OCI-LY1 (cell line): ENCODE measurements around the gene ERP44.

Source experiments
- H2AFZ ChIP-seq: fragments of 200-600 bp; sonication (generic), shearing (Covaris generic); 2 replicates; pipeline ENCODE4 v1.6.0; 2014; ENCODE audit warnings: antibody characterized with exemption, mild to moderate bottlenecking, low read length
- H3F3A ChIP-seq: fragments of 200-600 bp; sonication (generic), shearing (Covaris generic); 2 replicates; pipeline ENCODE4 v1.6.0; 2014; ENCODE audit warnings: mild to moderate bottlenecking, antibody characterized with exemption, low read length, moderate library complexity; ENCODE audit not compliant: insufficient read depth
- H3K27ac ChIP-seq: fragments of 200-600 bp; sonication (generic); 2 replicates; pipeline ENCODE4 v1.5.1; 2014; ENCODE audit warnings: low read length, mixed run types, mild to moderate bottlenecking, low read depth; ENCODE audit not compliant: poor library complexity, severe bottlenecking
- H3K27me3 ChIP-seq: fragments of 200-600 bp; sonication (generic); 2 replicates; pipeline ENCODE4 v1.6.0; 2014; ENCODE audit warnings: antibody characterized with exemption, mild to moderate bottlenecking, low read length, moderate library complexity; ENCODE audit not compliant: insufficient read depth
- H3K36me3 ChIP-seq: fragments of 200-600 bp; sonication (generic); 2 replicates; pipeline ENCODE4 v1.6.1; 2014; ENCODE audit warnings: mild to moderate bottlenecking, antibody characterized with exemption, low read length, moderate library complexity, mixed read lengths; ENCODE audit not compliant: insufficient read depth
- H3K4me1 ChIP-seq: fragments of 200-600 bp; sonication (generic); 2 replicates; pipeline ENCODE4 v1.5.1; 2014; ENCODE audit warnings: mild to moderate bottlenecking, low read length, moderate library complexity; ENCODE audit not compliant: insufficient read depth, severe bottlenecking
- H3K4me2 ChIP-seq: fragments of 200-600 bp; sonication (generic), shearing (Covaris generic); 2 replicates; pipeline ENCODE4 v1.6.1; 2014; ENCODE audit warnings: low read length
- H3K4me3 ChIP-seq: fragments of 200-600 bp; sonication (generic); 2 replicates; pipeline ENCODE4 v1.5.1; 2014; ENCODE audit warnings: low read length, low read depth, mild to moderate bottlenecking, mixed read lengths; ENCODE audit not compliant: poor library complexity, severe bottlenecking
- H3K79me2 ChIP-seq: fragments of 200-600 bp; shearing (Covaris generic); 2 replicates; pipeline ENCODE4 v1.6.1; 2016; ENCODE audit warnings: mixed run types, low read length, mixed read lengths; ENCODE audit not compliant: insufficient read depth
- H3K9ac ChIP-seq: fragments of 200-600 bp; sonication (generic), shearing (Covaris generic); 2 replicates; pipeline ENCODE4 v1.6.1; 2014; ENCODE audit warnings: mild to moderate bottlenecking, low read length, mixed read lengths
- H3K9me2 ChIP-seq: fragments of 200-600 bp; sonication (generic), shearing (Covaris generic); 2 replicates; pipeline ENCODE4 v1.6.1; 2014; ENCODE audit warnings: low read depth, mild to moderate bottlenecking, low read length, mixed read lengths
- H3K9me3 ChIP-seq: fragments of 200-600 bp; shearing (Covaris generic); 2 replicates; pipeline ENCODE4 v1.6.1; 2014; ENCODE audit warnings: low read length, mixed read lengths
- H4K20me1 ChIP-seq: fragments of 200-600 bp; sonication (generic), shearing (Covaris generic); 2 replicates; pipeline ENCODE4 v1.6.0; 2016; ENCODE audit warnings: mild to moderate bottlenecking, low read length; ENCODE audit not compliant: insufficient read depth
- EZH2 ChIP-seq: fragments of 200-600 bp; sonication (generic), shearing (Covaris generic); IDR thresholded peaks from 2 replicates; pipeline ENCODE4 v1.8.0; 2017; ENCODE audit warnings: borderline replicate concordance, mixed run types, mild to moderate bottlenecking, antibody characterized with exemption, low read length, moderate library complexity, mixed read lengths
- TF ChIP-seq, protein P1 (sequence below): fragments of 200-600 bp; sonication (generic), shearing (Covaris generic); IDR thresholded peaks from 2 replicates; pipeline ENCODE4 v1.5.1; 2017; ENCODE audit warnings: mild to moderate bottlenecking, antibody characterized with exemption, low read length, moderate library complexity, mixed read lengths

ERP44 gene

DNA sequence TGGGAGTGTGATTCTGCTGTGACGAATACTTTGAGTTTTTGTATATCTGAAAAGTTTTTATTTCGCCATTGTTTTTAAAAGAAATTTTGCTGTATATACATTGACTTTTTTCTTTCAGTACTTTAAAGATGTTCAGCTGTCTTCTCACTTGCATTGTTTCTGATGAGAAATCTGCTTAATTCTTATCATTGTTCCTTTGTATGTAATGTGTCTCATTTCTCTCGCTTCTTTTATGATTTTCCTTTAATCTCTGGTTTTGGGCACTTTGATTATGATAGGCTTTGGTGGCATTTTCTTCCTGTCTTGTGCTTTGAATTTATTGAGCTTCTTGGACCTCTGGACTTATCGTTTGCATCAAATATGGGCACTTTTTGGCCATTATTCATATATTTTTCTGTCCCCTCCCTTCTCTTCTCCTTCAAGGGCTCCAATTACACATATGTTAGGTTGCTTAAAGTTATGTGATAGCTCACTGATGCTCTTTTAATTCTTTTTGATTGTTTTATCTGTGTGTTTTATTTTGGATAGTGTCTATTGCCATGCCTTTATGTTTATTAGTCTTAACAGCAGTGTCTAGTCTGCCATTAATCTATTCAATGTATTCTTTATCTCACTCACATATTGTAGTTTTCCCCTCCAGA is 161.7 kb downstream of the ERP44 start:
- H3K79me2 ChIP-seq: no peaks in the 10 kb centered on the region
- H3K9ac ChIP-seq: no peak overlapping the region
- no peaks in the 10 kb centered on the region for H3K4me1 ChIP-seq
- H3K4me3 ChIP-seq: no peak overlapping the region
- H4K20me1 ChIP-seq: no peaks in the 10 kb centered on the region
- H2AFZ ChIP-seq: no peak overlapping the region
- H3K27ac ChIP-seq: no peak overlapping the region
- H3K36me3 ChIP-seq: no peaks in the 10 kb centered on the region
- H3F3A ChIP-seq: no peaks in the 10 kb centered on the region
- no peaks in the 10 kb centered on the region for H3K27me3 ChIP-seq
- no peak for TF ChIP-seq EZH2
- TF ChIP-seq, protein P1, sequence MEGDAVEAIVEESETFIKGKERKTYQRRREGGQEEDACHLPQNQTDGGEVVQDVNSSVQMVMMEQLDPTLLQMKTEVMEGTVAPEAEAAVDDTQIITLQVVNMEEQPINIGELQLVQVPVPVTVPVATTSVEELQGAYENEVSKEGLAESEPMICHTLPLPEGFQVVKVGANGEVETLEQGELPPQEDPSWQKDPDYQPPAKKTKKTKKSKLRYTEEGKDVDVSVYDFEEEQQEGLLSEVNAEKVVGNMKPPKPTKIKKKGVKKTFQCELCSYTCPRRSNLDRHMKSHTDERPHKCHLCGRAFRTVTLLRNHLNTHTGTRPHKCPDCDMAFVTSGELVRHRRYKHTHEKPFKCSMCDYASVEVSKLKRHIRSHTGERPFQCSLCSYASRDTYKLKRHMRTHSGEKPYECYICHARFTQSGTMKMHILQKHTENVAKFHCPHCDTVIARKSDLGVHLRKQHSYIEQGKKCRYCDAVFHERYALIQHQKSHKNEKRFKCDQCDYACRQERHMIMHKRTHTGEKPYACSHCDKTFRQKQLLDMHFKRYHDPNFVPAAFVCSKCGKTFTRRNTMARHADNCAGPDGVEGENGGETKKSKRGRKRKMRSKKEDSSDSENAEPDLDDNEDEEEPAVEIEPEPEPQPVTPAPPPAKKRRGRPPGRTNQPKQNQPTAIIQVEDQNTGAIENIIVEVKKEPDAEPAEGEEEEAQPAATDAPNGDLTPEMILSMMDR: no peak
- no peaks in the 10 kb centered on the region for H3K9me2 ChIP-seq
- no peaks in the 10 kb centered on the region for H3K9me3 ChIP-seq
- no peak overlapping the region for H3K4me2 ChIP-seq

DNA sequence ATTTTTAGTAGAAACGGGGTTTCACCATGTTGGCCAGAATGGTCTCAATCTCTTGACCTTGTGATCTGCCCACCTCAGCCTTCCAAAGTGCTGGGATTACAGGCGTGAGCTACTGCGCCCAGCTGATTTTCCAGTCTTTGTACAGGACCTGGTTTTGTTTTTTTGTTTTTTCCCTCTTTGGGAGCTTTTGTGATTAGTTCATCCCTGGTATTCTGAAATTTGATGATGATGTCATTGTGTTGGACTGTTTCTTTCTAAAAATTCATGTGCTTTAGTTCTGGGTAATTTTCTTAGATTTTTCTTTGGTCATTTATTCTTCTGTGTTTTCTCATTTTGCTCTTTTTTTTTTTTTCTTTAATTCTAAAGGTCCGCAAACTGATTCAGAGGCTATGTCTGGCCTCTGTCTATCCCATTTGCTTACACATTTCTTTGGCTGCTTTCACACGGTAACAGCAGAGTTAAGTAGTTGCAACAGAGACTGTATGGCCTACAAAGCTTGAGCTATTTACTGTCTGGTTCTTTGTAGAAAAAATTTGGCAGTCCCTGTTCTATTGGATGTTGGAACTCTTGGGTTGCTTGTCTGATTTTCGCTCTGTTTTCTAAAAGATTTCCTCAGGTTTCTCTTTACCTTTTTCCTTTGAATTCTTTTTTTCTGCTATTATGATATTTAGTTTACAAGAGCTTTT is 167.5 kb downstream of the ERP44 start:
- TF ChIP-seq EZH2: no peak
- TF ChIP-seq, protein P1: no peak

DNA sequence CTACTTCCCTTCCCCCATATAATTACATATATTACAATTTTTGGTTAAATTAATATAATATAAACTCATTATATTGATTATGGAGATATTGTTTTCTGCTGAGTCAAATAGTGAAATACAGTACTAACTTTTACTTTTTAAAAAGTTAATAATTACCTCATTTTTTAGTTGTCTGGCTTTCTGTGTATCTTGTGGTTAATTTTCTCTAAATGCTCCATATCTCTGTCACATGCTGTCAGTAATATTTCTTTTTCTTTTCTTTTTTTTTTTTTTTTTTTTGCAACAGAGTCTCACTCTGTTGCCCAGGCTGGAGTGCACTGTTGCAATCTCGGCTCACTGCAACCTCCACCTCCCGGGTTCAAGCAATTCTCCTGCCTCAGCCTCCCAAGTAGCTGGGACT is 169.1 kb downstream of the ERP44 start:
- 0 out of 2 replicates have a peak, but pooled peaks cover 5% of the 10 kb centered on the region for H3K9me3 ChIP-seq
- no peak overlapping the region for H3K4me3 ChIP-seq
- H3K79me2 ChIP-seq: no peaks in the 10 kb centered on the region
- H3K9me2 ChIP-seq: no peaks in the 10 kb centered on the region
- TF ChIP-seq, protein P1: no peak
- no peak overlapping the region for H3K4me2 ChIP-seq
- H3K4me1 ChIP-seq: no peaks in the 10 kb centered on the region
- peaks cover 3% of the 10 kb centered on the region for H3K36me3 ChIP-seq
- no peaks in the 10 kb centered on the region for H3F3A ChIP-seq
- no peaks in the 10 kb centered on the region for H3K27me3 ChIP-seq
- H3K9ac ChIP-seq: no peak overlapping the region
- H2AFZ ChIP-seq: no peak overlapping the region
- no peak overlapping the region for H3K27ac ChIP-seq
- no peaks in the 10 kb centered on the region for H4K20me1 ChIP-seq

More for the DNA sequence above, 167.5 kb downstream of the ERP44 start:
- H3K27ac ChIP-seq: no peak overlapping the region
- H3K27me3 ChIP-seq: no peaks in the 10 kb centered on the region
- H4K20me1 ChIP-seq: no peaks in the 10 kb centered on the region
- H3K9ac ChIP-seq: no peak overlapping the region
- no peaks in the 10 kb centered on the region for H3K9me2 ChIP-seq
- no peaks in the 10 kb centered on the region for H3K4me1 ChIP-seq
- H3K36me3 ChIP-seq: peaks cover 3% of the 10 kb centered on the region
- 0 out of 2 replicates have a peak, but pooled peaks cover 5% of the 10 kb centered on the region for H3K9me3 ChIP-seq
- H3K4me3 ChIP-seq: no peak overlapping the region
- H2AFZ ChIP-seq: no peak overlapping the region
- no peaks in the 10 kb centered on the region for H3F3A ChIP-seq
- H3K79me2 ChIP-seq: no peaks in the 10 kb centered on the region
- no peak overlapping the region for H3K4me2 ChIP-seq
